Measurements from ENCODE around the gene ITPKC. TPM values are rescaled to one million over a fixed set of nuclear protein-coding genes. Genes with fewer than 3 reads are reported as not detected.
A peak's percentile ranks its signal among the peaks of the same experiment; 100 is the strongest.

Gene ITPKC
- total and polyA plus RNA-seq, 9 of the 15 experiments (the other 6 are each of a cell fraction or from before 2014, with no cell fraction given): 0.08 to 9.3 (median 5.8) TPM

DNA sequence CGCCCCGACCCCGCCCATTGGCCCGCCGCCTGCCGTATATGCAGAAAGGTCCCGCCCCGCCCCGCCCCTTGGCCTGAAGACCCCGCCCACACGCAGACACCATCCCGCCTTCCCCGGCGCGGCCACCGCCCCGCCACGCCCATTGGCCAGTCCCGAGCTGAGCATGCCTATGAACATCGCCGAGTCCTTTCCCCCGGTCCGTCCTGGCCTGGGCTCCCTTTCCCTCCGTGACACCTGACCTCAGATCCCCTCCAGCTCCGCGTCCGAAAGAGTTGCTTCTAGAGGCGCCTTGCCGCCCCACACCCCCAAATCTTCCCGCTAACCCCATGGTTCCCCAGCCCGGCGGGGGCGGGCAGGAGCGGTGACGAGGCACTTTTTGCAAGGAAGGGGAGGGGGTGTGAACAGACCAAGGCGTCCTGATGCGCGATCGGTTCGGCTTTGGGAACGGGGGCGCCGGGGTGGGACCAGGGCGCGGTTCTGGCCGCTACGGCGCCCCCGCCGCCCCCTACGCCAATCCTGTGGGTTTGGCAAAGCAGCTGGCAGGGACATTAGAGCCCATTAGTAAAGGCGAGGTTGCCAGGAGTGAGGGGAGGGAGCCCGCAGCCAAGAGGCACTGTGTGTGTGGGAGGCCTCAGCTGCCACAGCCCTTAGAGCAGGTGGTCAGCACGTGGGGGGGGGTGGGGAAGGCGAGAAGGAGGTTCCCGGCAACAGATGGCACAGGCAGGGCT, 26.1 kb upstream of the ITPKC start (continued):
- TF ChIP-seq POLR2B (IDR thresholded peaks at IDR 0.05; ENCODE audit: low read depth, partially characterized antibody) (peak; percentile 75), CCNT2 (IDR thresholded peaks at IDR 0.05; ENCODE audit: borderline replicate concordance, extremely low read depth, insufficient read length, low read depth, low read length) (peak; percentile 34), ZNF589 (CRISPR knock-in tag; IDR thresholded peaks at IDR 0.05; ENCODE audit: low read depth) (peak; percentile 86), TOE1 (IDR thresholded peaks at IDR 0.05; ENCODE audit: borderline replicate concordance) (peak; percentile 80), TOE1 (CRISPR knock-in tag; IDR thresholded peaks at IDR 0.05; ENCODE audit: borderline replicate concordance, low read depth) (no peak), STAG1 (CRISPR knock-in tag; IDR thresholded peaks at IDR 0.05; ENCODE audit: borderline replicate concordance) (no peak), ZNF668 (CRISPR knock-in tag; IDR thresholded peaks at IDR 0.05) (no peak), ZNF766 (CRISPR knock-in tag; conservative IDR thresholded peaks at IDR 0.05) (peak; percentile 84), OTX1 (CRISPR knock-in tag; IDR thresholded peaks at IDR 0.05) (peak; percentile 78; the same call in 1 of the 2 replicates), KHSRP (IDR thresholded peaks at IDR 0.05) (no peak), MTA2 (IDR thresholded peaks at IDR 0.05; ENCODE audit: low read depth) (no peak)
- TF ChIP-seq, protein P1, sequence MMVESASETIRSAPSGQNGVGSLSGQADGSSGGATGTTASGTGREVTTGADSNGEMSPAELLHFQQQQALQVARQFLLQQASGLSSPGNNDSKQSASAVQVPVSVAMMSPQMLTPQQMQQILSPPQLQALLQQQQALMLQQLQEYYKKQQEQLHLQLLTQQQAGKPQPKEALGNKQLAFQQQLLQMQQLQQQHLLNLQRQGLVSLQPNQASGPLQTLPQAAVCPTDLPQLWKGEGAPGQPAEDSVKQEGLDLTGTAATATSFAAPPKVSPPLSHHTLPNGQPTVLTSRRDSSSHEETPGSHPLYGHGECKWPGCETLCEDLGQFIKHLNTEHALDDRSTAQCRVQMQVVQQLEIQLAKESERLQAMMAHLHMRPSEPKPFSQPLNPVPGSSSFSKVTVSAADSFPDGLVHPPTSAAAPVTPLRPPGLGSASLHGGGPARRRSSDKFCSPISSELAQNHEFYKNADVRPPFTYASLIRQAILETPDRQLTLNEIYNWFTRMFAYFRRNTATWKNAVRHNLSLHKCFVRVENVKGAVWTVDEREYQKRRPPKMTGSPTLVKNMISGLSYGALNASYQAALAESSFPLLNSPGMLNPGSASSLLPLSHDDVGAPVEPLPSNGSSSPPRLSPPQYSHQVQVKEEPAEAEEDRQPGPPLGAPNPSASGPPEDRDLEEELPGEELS (CRISPR knock-in tag; IDR thresholded peaks at IDR 0.05; ENCODE audit: borderline replicate concordance): peak; percentile 92; the same call in 1 of the 2 replicates
- TF ChIP-seq, protein P2, sequence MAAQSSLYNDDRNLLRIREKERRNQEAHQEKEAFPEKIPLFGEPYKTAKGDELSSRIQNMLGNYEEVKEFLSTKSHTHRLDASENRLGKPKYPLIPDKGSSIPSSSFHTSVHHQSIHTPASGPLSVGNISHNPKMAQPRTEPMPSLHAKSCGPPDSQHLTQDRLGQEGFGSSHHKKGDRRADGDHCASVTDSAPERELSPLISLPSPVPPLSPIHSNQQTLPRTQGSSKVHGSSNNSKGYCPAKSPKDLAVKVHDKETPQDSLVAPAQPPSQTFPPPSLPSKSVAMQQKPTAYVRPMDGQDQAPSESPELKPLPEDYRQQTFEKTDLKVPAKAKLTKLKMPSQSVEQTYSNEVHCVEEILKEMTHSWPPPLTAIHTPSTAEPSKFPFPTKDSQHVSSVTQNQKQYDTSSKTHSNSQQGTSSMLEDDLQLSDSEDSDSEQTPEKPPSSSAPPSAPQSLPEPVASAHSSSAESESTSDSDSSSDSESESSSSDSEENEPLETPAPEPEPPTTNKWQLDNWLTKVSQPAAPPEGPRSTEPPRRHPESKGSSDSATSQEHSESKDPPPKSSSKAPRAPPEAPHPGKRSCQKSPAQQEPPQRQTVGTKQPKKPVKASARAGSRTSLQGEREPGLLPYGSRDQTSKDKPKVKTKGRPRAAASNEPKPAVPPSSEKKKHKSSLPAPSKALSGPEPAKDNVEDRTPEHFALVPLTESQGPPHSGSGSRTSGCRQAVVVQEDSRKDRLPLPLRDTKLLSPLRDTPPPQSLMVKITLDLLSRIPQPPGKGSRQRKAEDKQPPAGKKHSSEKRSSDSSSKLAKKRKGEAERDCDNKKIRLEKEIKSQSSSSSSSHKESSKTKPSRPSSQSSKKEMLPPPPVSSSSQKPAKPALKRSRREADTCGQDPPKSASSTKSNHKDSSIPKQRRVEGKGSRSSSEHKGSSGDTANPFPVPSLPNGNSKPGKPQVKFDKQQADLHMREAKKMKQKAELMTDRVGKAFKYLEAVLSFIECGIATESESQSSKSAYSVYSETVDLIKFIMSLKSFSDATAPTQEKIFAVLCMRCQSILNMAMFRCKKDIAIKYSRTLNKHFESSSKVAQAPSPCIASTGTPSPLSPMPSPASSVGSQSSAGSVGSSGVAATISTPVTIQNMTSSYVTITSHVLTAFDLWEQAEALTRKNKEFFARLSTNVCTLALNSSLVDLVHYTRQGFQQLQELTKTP (IDR thresholded peaks at IDR 0.05; ENCODE audit: low read depth in 1 of 2, partially characterized antibody in 2 of 2): no peak
- TF ChIP-seq, protein P3, sequence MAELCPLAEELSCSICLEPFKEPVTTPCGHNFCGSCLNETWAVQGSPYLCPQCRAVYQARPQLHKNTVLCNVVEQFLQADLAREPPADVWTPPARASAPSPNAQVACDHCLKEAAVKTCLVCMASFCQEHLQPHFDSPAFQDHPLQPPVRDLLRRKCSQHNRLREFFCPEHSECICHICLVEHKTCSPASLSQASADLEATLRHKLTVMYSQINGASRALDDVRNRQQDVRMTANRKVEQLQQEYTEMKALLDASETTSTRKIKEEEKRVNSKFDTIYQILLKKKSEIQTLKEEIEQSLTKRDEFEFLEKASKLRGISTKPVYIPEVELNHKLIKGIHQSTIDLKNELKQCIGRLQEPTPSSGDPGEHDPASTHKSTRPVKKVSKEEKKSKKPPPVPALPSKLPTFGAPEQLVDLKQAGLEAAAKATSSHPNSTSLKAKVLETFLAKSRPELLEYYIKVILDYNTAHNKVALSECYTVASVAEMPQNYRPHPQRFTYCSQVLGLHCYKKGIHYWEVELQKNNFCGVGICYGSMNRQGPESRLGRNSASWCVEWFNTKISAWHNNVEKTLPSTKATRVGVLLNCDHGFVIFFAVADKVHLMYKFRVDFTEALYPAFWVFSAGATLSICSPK (IDR thresholded peaks at IDR 0.05; ENCODE audit: borderline replicate concordance): no peak
